Heart left ventricle (tissue), 16 donors: ENCODE results near the gene NDUFB10. TPM values are rescaled to one million over a fixed set of nuclear protein-coding genes. Genes with fewer than 3 reads are reported as not detected.
A peak's percentile ranks its signal among the peaks of the same experiment; 100 is the strongest.

ENCODE experiments used
- ATAC-seq, 4 donors: fragments of 200-7000 bp; cut with Tn5 transposase; one replicate each; pipeline ENCODE4 v1.9.1; 2020 to 2022; ENCODE audit warnings: moderate library complexity in 4 of 4, mild to moderate bottlenecking in 3 of 4, moderate number of reproducible peaks in 1 of 4
- DNase-seq, 5 donors: peaks; one replicate each; pipeline ENCODE4 v3.0.0-alpha.2; 2020
- H3K27ac ChIP-seq, 12 donors: fragments of 200-600 bp; sonication (generic) in 4 of 12; one replicate each; pipeline versions ENCODE4 v1.5.0 to v1.8.0; 2016 to 2022; ENCODE audit warnings: mild to moderate bottlenecking in 2 of 12
- H3K27me3 ChIP-seq, 9 donors: fragments of 200-600 bp; sonication (generic) in 2 of 9; one replicate each; pipeline versions ENCODE4 v1.5.1 to v1.8.0; 2016 to 2022; ENCODE audit warnings: mild to moderate bottlenecking in 3 of 9
- H3K36me3 ChIP-seq, 9 donors: fragments of 200-600 bp; sonication (generic) in 2 of 9; one replicate each; pipeline versions ENCODE4 v1.5.0 to v1.8.0; 2018 to 2022; ENCODE audit warnings: mild to moderate bottlenecking in 2 of 9
- H3K4me1 ChIP-seq, 12 donors: fragments of 200-600 bp; sonication (generic) in 4 of 12; one replicate each; pipeline versions ENCODE4 v1.5.0 to v1.8.0; 2016 to 2022; ENCODE audit warnings: mild to moderate bottlenecking in 3 of 12
- H3K4me3 ChIP-seq, 12 donors: fragments of 200-600 bp; sonication (generic) in 4 of 12; one replicate each; pipeline versions ENCODE4 v1.5.0 to v1.8.0; 2017 to 2022; ENCODE audit warnings: mild to moderate bottlenecking in 9 of 12, moderate library complexity in 4 of 12
- H3K9me3 ChIP-seq, 12 donors: fragments of 200-600 bp; sonication (generic) in 4 of 12; one replicate each; pipeline versions ENCODE4 v1.5.0 to v1.8.0; 2016 to 2022; ENCODE audit warnings: mild to moderate bottlenecking in 1 of 12
- POLR2A ChIP-seq, 2 donors: fragments of 450-650 bp; IDR thresholded peaks; one replicate each; pipeline ENCODE4 v1.6.1; 2017; ENCODE audit warnings: antibody characterized with exemption in 2 of 2, mild to moderate bottlenecking in 2 of 2, moderate library complexity in 2 of 2
- WGBS, 4 donors: extraction: QIAGEN DNeasy Blood & Tissue Kit in 2 of 4; methylation state at CpG; one replicate each; pipeline versions ENCODE4 v1.1.5 to v1.1.7; 2013 to 2018; 5-methylcytosine and 5-hydroxymethylcytosine counted together
- intact Hi-C, 10 donors: fragments of 100-400 bp; cut with DNase I; formaldehyde crosslinking; loops; one replicate each; pipeline versions ENCODE4 v1.11.1 to v1.14.2; 2022
- polyA plus RNA-seq, 2 donors: library from polyadenylated mRNA; stranded (reverse); fragments of 200-250 nt; gene quantifications; one replicate each; pipeline ENCODE4 v1.2.3, GENCODE V29; 2013
- total RNA-seq, 9 donors: library from RNA; depleted of rRNA in 2 of 9; stranded (reverse); fragments of >200 nt in 2 of 9; fragmentation: NEBNext Ultra II Directional in 3 of 9; extraction: Animal tissue kit (Norgen Biotek cat#: 25700) in 3 of 9; gene quantifications; one replicate each; pipeline versions ENCODE4 v1.1.0 to v1.2.4, GENCODE V29; 2016 to 2023
- TF ChIP-seq, protein P1 (sequence below), 12 donors: fragments of 200-600 bp; sonication (generic) in 4 of 12; IDR thresholded peaks; one replicate each; pipeline versions ENCODE4 v1.5.0 to v1.8.0; 2018 to 2022; ENCODE audit warnings: antibody characterized with exemption in 12 of 12, mild to moderate bottlenecking in 5 of 12
- donor health status: ischemic (EF 13 %, LVEDD 7.1; RV severe dilation, severe dysfunction).
- donor health status: healthy with polysubstance abuse.
- donor health status: DM: no; HTN: yes; CAD: no.
- donor health status: DM: no; HTN: no; CAD: no.
- donor health status: ischemic (EF 25% LVEDD 6.9; RV normal size, moderate dysfunction).
- donor health status: ischemic (EF 25% LVEDD 5.7; RV mildly dilated, moderate dysfunction).
- donor health status: healthy.
- donor health status: DM: yes; HTN: yes; CAD: no.
- donor health status: ischemic (EF 35%, LVEDD 5.7; RV mildly dilated, moderate dysfunction).
- donor health status: nonischemic (EF 11% LVEDD 7.7; RV severe dilation, severe dysfunction).
- donor health status: DM: yes; HTN: yes; CAD: no.
- donor health status: PGD.
- donor health status: ischemic (EF 29% LVEDD 5.4; RV normal size, mild dysfunction).
- donor health status: nonischemic (EF 23%, LVEDD 6.1; RV moderate dilation, normal function).

The NDUFB10 gene
- total and polyA plus RNA-seq, 11 donors: 316 to 1,618 (median 548) TPM

DNA sequence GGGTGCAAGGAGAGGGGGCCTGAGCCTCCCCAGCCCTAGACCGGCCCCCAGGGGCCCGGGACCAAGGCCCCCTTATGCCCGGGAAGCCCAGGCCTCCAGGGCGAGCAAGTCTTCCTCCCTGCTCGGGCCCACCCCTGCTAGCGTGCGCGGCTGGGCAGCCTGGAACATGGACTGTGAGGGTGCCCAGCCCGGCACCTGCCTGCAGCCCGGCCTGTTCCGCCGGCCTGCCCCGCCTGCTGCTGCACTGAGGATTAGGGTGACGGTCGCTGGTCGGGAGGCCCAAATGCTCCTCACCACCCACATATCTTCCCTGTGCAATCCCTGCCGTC is 47.2 kb upstream of the NDUFB10 start:
- no peak for ATAC-seq
- H3K9me3 ChIP-seq: no peaks in the 10 kb centered on the region
- H3K27ac ChIP-seq: no peak overlapping the region
- no peak for DNase-seq
- TF ChIP-seq, protein P1, sequence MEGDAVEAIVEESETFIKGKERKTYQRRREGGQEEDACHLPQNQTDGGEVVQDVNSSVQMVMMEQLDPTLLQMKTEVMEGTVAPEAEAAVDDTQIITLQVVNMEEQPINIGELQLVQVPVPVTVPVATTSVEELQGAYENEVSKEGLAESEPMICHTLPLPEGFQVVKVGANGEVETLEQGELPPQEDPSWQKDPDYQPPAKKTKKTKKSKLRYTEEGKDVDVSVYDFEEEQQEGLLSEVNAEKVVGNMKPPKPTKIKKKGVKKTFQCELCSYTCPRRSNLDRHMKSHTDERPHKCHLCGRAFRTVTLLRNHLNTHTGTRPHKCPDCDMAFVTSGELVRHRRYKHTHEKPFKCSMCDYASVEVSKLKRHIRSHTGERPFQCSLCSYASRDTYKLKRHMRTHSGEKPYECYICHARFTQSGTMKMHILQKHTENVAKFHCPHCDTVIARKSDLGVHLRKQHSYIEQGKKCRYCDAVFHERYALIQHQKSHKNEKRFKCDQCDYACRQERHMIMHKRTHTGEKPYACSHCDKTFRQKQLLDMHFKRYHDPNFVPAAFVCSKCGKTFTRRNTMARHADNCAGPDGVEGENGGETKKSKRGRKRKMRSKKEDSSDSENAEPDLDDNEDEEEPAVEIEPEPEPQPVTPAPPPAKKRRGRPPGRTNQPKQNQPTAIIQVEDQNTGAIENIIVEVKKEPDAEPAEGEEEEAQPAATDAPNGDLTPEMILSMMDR (IDR thresholded peaks at IDR 0.05): no peak
- no peak for TF ChIP-seq POLR2A (IDR thresholded peaks at IDR 0.05)
- intact Hi-C loops: loop anchor here in 1 of 10 donors (5.0 kb wide), 1 partner anchor 35 kb away; no protein-coding TSS in a partner anchor
- H3K27me3 ChIP-seq: peaks cover 10 to 70% (median 39%) of the 10 kb centered on the region in 9 donors
- H3K4me3 ChIP-seq: no peak overlapping the region
- H3K4me1 ChIP-seq: no peaks in the 10 kb centered on the region
- 80 to 87% (median 86%) methylated on average over 13 to 17 of the region's 17 CpGs for WGBS, 4 donors
- H3K36me3 ChIP-seq: no peaks in the 10 kb centered on the region

DNA sequence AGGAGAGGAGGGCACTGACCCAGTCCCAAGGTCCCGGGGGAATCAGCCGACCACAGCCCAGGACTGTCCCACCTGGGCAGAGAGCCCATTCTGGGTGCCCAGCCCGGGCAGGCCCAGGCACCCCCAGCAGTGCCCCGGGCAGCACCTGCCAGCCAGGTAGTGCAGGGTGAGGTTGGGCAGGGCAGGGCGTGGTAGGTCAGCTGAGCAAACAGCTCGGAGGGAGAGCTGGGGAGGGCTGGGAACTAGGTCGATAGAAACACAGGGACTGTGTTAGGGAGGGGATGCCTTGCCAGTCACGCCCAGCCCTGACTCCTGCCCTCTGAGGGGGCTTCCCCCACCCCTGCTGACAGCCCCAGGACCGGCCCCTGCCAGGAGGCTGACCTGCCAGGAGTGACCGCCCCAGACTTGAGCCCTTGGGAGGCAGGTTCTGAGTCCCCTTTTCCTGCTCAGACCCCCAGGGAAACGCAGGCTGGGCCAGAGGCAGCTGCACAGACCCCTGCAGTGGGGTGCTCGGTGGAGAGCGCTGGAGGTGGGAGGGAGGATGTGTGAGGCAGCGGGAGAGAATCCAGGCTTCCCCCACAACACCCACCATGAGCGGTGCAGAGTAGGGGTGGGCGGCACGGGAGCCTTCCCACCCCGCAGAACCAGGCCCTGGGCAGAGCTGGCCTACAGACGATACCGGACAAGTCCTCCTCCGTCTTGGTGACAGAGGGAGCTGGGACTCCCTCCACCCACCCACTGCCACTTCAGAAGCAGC is 45.8 kb upstream of the NDUFB10 start:
- DNase-seq: no peak
- ATAC-seq: peak in 2 of 4 donors; percentile 14 to 21
- intact Hi-C loops: loop anchor here in 1 of 10 donors (5.0 kb wide), 1 partner anchor 36 kb away; no protein-coding TSS in a partner anchor
- H3K9me3 ChIP-seq: no peaks in the 10 kb centered on the region
- no peak overlapping the region for H3K4me3 ChIP-seq
- H3K36me3 ChIP-seq: no peaks in the 10 kb centered on the region
- peaks cover 0 to 10% (median 0%) of the 10 kb centered on the region in 12 donors for H3K4me1 ChIP-seq
- 42 to 63% (median 51%) methylated on average over 8 to 21 of the region's 21 CpGs for WGBS, 4 donors
- peaks cover 14 to 68% (median 42%) of the 10 kb centered on the region in 9 donors for H3K27me3 ChIP-seq
- no peak overlapping the region for H3K27ac ChIP-seq
- TF ChIP-seq, protein P1 (IDR thresholded peaks at IDR 0.05): no peak
- no peak for TF ChIP-seq POLR2A (IDR thresholded peaks at IDR 0.05)

DNA sequence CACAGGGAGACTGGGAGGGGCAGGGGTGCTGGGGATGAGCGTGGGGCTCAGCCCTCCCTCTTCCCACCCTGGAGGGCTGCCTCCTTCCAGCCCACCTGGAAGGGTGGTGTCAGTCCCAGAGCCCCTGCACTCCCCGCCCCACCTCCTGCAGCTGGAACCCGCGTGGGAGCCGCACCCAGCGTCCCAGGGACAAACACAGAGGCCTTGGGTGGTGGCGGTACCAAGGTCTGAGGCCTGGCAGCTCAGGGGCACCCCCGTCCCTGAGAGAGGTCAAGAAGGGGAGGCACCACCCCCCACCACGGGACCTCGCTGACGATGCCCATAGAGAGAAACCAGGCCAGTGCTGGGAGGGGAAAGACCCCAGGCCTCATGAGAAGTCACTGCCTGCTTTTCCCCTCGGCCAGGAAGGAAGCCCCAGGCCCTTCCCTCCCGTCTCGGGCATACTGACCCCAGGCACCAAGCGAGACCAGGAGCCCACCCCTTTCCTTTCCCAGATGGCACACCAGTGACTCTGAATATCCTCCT is 45.2 kb upstream of the NDUFB10 start:
- DNase-seq: no peak

DNA sequence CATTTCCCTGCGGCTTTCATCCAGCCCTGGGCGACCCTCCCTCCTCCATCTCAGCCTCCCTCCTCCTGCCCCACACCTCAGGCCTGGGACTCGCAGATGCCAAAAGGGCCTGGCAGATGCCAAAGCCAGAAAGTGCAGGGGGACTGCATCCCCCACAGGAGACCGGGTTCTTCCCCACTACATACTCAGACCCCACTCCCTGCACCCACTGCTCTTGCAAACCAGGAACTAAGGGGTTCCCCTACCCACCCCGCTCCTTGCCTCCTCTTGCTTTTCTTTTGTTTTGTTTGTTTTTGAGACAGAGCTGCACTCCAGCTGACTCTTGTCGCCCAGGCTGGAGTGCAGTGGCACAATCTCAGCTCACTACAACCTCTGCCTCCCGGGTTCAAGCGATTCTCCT is 44.4 kb upstream of the NDUFB10 start:
- peaks cover 27 to 71% (median 55%) of the 10 kb centered on the region in 9 donors for H3K27me3 ChIP-seq
- no peak for TF ChIP-seq POLR2A (IDR thresholded peaks at IDR 0.05)
- TF ChIP-seq, protein P1 (IDR thresholded peaks at IDR 0.05): no peak
- DNase-seq (no peak), ATAC-seq (no peak)
- no peaks in the 10 kb centered on the region for H3K9me3 ChIP-seq
- WGBS, 4 donors: 44 to 50% (median 49%) methylated on average over 8 of the region's 8 CpGs
- intact Hi-C loops: loop anchor here in 2 of 10 donors (5.0 kb wide), 2 partner anchors 38 to 43 kb away; partner anchors contain the start of gene MEIOB (in 1 of the 2)
- H3K36me3 ChIP-seq: no peaks in the 10 kb centered on the region
- no peak overlapping the region for H3K27ac ChIP-seq
- peaks cover 0 to 14% (median 0%) of the 10 kb centered on the region in 12 donors for H3K4me1 ChIP-seq
- H3K4me3 ChIP-seq: no peak overlapping the region

More for the DNA sequence above, 45.2 kb upstream of the NDUFB10 start:
- Histone ChIP-seq H3K9me3 (no peaks in the 10 kb centered on the region), H3K4me3 (no peak overlapping the region), H3K27ac (no peak overlapping the region), H3K36me3 (no peaks in the 10 kb centered on the region), H3K4me1 (peaks cover 0 to 14% (median 0%) of the 10 kb centered on the region in 12 donors), H3K27me3 (peaks cover 19 to 68% (median 47%) of the 10 kb centered on the region in 9 donors)
- intact Hi-C loops: loop anchor here in 1 of 10 donors (5.0 kb wide), 1 partner anchor 37 kb away; no protein-coding TSS in a partner anchor
- no peak for TF ChIP-seq POLR2A (IDR thresholded peaks at IDR 0.05)
- TF ChIP-seq, protein P1 (IDR thresholded peaks at IDR 0.05): no peak
- no peak for ATAC-seq
- 33 to 44% (median 38%) methylated on average over 10 to 15 of the region's 15 CpGs for WGBS, 4 donors
